ENCODE measurements around the gene NEUROD2.

- no peak for TF ChIP-seq CTCF (conservative IDR thresholded peaks at IDR 0.05; ENCODE audit: low read depth in 2 of 2)
- no peak for TF ChIP-seq EZH2phosphoT487 (IDR thresholded peaks at IDR 0.05; ENCODE audit: unreplicated experiment)
- no peak for TF ChIP-seq ZNF114 (CRISPR knock-in tag; IDR thresholded peaks at IDR 0.05)
- no peak for TF ChIP-seq ZNF331 (CRISPR knock-in tag; IDR thresholded peaks at IDR 0.05; ENCODE audit: low read depth)
- TF ChIP-seq JUNB (IDR thresholded peaks at IDR 0.05; ENCODE audit: unreplicated experiment) = no peak
- TF ChIP-seq POLR2AphosphoS5 (IDR thresholded peaks at IDR 0.05; ENCODE audit: low read depth) = no peak
Observed at GRCh38 chr17:39611401-39612112, 3.8 kb upstream of the NEUROD2 start.
